Measurements from ENCODE around the gene ALPK3. TPM values are rescaled to one million over a fixed set of nuclear protein-coding genes. Genes with fewer than 3 reads are reported as not detected.

The ALPK3 gene
- 13.5 and 21.3 TPM in 2 replicates for total RNA-seq

- DNase-seq (ENCODE audit: low read depth, low spot score): no peak
Observed at GRCh38 chr15:84816694-84817465, at the start of gene ALPK3. Gene ALPK3, plus strand, starts transcription at chr15:84817356. Its CDS starts 97 bp downstream, at chr15:84817453.

DNA sequence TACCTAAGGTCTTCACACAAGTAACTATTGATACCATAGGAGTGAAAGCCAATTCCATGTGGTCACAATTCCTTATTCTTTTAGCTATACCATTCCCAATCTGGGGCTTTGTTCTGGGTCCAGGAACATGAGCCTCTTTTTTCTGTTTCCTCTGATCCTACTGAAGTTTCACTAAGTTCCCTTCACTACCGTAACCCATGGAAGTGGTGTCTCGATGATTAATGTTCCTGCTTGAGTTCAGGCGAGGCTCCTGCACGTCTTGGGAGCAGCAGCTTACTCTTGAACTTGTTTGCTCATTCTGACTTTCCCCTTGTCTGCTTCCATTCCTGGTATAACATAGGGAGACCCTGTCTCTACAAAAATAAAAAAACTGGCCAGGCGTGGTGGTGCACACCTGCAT lies 45.1 kb upstream of the ALPK3 start:
- DNase-seq (ENCODE audit: low read depth, low spot score): no peak

DNA sequence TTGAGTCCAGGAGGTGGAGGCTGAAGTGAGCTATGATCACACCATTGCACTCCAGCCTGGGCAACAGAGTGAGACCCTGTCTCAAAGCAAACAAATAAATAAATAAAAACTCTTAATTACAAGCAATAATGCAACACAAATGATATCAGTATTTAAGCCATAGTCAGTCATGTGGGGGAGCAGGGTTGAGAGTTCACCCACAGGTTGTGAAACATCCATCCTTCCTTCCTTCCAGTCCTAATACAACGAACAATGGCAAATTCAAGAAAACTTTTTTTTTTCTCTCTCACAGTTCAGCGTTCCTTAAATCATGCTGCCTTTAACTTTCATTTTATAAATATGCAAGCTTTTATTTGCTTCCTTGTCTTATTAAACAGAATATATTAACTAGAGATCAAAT lies 44.7 kb upstream of the ALPK3 start:
- no peak for DNase-seq (ENCODE audit: low read depth, low spot score)

DNA sequence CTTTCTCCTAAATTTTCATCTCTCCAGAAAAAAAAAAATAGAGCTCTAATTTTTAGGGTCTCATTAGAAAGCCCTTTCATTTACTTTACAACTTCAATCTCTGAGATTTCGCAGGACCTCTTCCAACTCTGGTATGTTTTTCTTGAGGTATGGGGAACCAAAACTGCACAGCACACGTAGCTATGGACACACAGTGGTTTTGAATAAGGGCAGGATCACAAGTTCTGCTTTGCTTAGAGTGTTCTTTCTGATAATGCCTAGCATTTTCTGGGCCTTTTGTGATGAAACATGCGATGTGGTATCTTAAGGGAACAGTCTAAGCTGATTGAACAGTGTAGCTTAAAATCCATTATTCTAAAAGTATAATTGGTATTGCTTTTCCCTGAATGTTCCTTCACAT lies 43.4 kb upstream of the ALPK3 start:
- no peak for DNase-seq (ENCODE audit: low read depth, low spot score)

DNA sequence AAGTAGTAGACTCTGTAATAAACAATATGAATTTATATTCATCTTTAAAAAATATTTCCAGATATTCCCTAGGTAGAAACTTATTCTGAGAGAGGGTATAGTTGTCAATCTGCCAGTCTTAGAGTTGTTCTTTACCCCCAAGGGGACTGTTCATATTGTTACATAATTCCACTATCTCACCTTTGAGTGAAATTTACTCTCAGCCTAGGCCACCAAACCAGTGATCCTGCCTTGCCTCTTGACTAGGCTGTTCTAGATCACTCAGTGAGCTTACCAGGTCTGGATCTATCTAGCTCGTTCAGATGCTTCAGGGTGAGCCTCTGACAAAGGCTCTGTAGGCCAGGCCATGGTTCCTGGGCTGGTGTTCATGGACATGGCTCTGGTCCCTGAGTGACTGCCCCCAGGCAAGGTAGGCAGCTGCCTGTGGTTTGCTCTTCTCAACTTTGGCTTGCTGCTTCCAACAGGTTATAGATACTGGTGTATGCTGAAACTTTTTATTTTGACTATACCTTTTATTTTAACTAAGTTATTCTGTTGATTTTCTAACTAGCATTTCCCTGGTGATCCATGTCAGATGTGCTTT lies 41.2 kb upstream of the ALPK3 start:
- DNase-seq (ENCODE audit: low read depth, low spot score): no peak

- no peak for DNase-seq (ENCODE audit: low read depth, low spot score)
Observed at GRCh38 chr15:84778194-84778593, 39.0 kb upstream of the ALPK3 start.

GRCh38 chr15:84780492-84780891 lies 36.7 kb upstream of the ALPK3 start:
- no peak for DNase-seq (ENCODE audit: low read depth, low spot score)

- no peak for DNase-seq (ENCODE audit: low read depth, low spot score)
Observed at GRCh38 chr15:84781495-84781894, 35.7 kb upstream of the ALPK3 start.

- no peak for DNase-seq (ENCODE audit: low read depth, low spot score)
Observed at GRCh38 chr15:84782346-84782745, 34.8 kb upstream of the ALPK3 start.

- no peak for DNase-seq (ENCODE audit: low read depth, low spot score)
Observed at GRCh38 chr15:84783493-84784251, 33.5 kb upstream of the ALPK3 start.

- DNase-seq (ENCODE audit: low read depth, low spot score): no peak
Observed at GRCh38 chr15:84784262-84784661, 32.9 kb upstream of the ALPK3 start.

GRCh38 chr15:84785053-84785452 lies 32.1 kb upstream of the ALPK3 start:
- no peak for DNase-seq (ENCODE audit: low read depth, low spot score)

DNA sequence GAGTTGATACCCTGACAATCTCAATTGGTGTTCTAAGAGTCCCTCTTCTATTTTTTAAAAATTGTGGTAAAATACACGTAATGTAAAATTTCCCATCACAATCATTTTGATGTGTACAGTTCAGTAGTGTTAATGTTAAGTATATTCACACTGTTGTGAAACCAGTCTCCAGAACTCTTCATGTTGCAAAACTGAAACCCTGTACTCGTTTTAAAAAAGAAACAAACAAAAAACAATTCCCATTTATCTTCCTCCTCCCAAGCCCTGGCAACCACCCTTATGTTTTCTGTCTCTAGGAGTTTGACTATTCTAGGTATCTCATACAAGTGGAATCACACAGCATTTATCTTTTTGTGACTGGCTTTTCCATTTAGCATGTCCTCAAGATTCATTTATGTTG lies 28.7 kb upstream of the ALPK3 start:
- DNase-seq (ENCODE audit: low read depth, low spot score): no peak

- DNase-seq (ENCODE audit: low read depth, low spot score): no peak
Observed at GRCh38 chr15:84789762-84790161, 27.4 kb upstream of the ALPK3 start.

- no peak for DNase-seq (ENCODE audit: low read depth, low spot score)
Observed at GRCh38 chr15:84790676-84791075, 26.5 kb upstream of the ALPK3 start.

DNA sequence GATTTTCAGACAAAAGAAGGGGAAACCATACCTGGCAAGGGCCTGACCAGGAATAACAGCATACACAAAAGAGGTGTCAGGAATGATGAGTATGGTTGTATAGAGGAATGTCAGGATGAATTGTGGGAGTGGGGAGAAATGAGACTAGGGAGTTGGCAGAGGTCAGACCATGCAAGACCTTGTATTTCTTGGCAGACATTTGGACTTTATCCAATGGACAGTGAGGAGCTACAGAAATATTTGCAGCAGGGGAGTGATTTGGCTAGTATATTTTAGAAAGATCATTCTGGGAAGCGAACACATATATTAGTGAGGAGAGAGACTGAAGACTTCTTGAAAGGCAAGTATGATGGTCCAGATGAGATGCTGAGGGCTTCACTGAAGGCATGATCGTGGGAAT lies 25.4 kb upstream of the ALPK3 start:
- no peak for DNase-seq (ENCODE audit: low read depth, low spot score)

DNA sequence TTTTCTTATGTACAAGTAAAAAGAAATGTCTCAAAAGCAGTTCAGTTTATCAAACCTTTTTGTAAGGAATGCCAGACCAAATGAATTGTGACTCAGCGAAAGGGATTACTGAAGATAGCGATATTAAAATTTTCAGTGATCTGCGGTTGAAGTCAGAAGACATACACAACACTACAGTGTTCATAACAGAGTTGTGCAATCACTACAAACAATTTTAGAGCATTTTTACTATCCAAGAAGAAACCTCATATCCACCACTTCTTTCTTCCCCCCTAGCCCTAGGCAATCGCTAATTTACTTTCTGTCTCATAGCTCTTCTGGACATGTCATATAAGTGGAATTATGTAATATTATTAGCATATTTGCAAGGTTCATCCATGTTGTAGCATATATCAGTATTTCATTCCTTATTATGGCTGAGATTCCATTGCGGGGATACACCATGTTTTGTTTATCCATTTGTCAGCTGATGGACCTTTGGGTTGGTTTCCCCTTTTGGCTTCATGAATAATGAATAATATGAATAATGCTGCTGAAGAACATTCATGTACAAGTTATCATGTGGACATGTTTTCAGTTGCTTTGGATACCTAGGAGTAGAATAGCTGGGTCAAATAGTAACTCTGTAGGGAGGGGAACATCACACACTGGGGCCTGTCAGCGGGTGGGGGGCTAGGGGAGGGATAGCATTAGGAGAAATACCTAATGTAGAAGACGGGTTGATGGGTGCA lies 23.6 kb upstream of the ALPK3 start:
- no peak for DNase-seq (ENCODE audit: low read depth, low spot score)

GRCh38 chr15:84794162-84794547 lies 23.0 kb upstream of the ALPK3 start:
- DNase-seq (ENCODE audit: low read depth, low spot score): no peak

DNA sequence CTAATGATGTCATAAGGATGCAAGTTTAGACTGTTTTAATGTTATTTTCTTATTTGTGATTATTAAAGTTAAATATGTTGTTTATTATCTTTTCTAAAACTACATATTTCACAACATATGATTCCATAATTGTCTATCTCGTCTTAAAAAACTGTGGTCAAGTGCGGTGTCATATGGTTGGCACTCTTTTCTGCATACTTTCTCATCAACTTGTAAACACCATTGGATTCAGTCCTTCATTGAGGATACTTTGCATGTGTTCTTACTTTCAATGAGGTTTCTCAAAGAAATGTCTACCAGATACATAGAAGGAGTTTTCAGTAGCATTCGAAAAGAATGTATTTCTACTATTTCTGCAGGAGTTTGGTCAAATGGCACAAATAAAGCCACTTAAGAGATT lies 22.0 kb upstream of the ALPK3 start:
- DNase-seq (ENCODE audit: low read depth, low spot score): no peak

- no peak for DNase-seq (ENCODE audit: low read depth, low spot score)
Observed at GRCh38 chr15:84797212-84797611, 19.9 kb upstream of the ALPK3 start.

GRCh38 chr15:84797801-84798200 lies 19.4 kb upstream of the ALPK3 start:
- DNase-seq (ENCODE audit: low read depth, low spot score): no peak

DNA sequence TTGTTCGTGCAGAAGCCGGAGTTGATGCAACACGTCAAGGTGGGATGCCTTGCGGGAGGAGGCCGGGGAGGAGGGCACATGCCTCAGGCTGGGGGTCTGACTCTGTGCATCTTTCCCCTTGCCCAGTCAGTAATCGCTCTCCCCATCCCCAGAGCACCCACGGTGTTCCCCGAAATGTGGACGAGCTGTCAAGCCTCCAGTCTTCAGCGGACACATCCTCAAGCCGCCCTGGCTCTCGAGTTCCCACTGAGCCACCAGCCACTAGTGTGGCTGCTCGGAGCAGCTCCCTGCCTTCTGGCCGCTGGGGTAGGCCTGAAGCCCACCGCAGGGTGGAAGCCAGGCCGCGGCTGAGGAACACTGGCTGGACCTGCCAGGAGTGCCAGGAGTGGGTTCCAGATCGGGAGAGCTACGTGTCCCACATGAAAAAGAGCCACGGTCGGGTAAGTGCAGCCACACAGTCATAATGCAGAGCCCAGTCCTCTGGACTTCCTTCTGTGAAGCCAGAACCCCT lies 18.7 kb upstream of the ALPK3 start:
- DNase-seq (ENCODE audit: low read depth, low spot score): no peak
